Calu3 (cell line): ENCODE data around the gene TRAPPC5. TPM values are rescaled to one million over a fixed set of nuclear protein-coding genes. Genes with fewer than 3 reads are reported as not detected.

ENCODE experiments used
- BruUV-seq: library from RNA; stranded (reverse); fragments of 400-500 nt; replicated peaks from 2 replicates; lab custom pipeline; 2021; lab: Mats Ljungman, UMichigan
- CTCF ChIA-PET: fragments of 300-600 bp; sonication (Branson Sonifier 250); formaldehyde crosslinking; loops from one replicate; lab custom pipeline; 2022; ENCODE audit warnings: antibody characterized with exemption; lab: Charles Lee
- DNase-seq: peaks from one replicate; pipeline ENCODE4 v3.0.0; 2022
- H3K27ac Mint-ChIP-seq: one replicate; pipeline ENCODE4 v1.8.0; 2022; ENCODE audit warnings: mixed read lengths; ENCODE audit not compliant: unreplicated experiment
- H3K27me3 Mint-ChIP-seq: one replicate; pipeline ENCODE4 v1.8.0; 2022; ENCODE audit warnings: mixed read lengths; ENCODE audit not compliant: unreplicated experiment
- H3K36me3 Mint-ChIP-seq: one replicate; pipeline ENCODE4 v1.8.0; 2022; ENCODE audit warnings: mild to moderate bottlenecking, moderate library complexity, mixed read lengths; ENCODE audit not compliant: insufficient read depth, unreplicated experiment
- H3K4me1 Mint-ChIP-seq: one replicate; pipeline ENCODE4 v1.8.0; 2022; ENCODE audit warnings: mild to moderate bottlenecking, low read depth, mixed read lengths; ENCODE audit not compliant: unreplicated experiment
- H3K4me3 Mint-ChIP-seq: one replicate; pipeline ENCODE4 v1.8.0; 2022; ENCODE audit warnings: mild to moderate bottlenecking, low read depth, moderate library complexity, mixed read lengths; ENCODE audit not compliant: unreplicated experiment
- H3K9me3 Mint-ChIP-seq: one replicate; pipeline ENCODE4 v1.8.0; 2022; ENCODE audit warnings: low read depth, mixed read lengths; ENCODE audit not compliant: unreplicated experiment
- CTCF ChIP-seq: fragments of 200-600 bp; IDR thresholded peaks from one replicate; pipeline ENCODE4 v1.8.0; 2022; ENCODE audit warnings: antibody characterized with exemption; ENCODE audit not compliant: unreplicated experiment
- intact Hi-C: fragments of 100-400 bp; cut with micrococcal nuclease; formaldehyde crosslinking; loops from one replicate; pipeline ENCODE4 v1.10.0; 2022; ENCODE audit not compliant: unreplicated experiment
- total RNA-seq: library from RNA; stranded (reverse); gene quantifications from 2 replicates; pipeline ENCODE4 v1.2.3, GENCODE V29; 2022

The TRAPPC5 gene
- total RNA-seq, 1 experiment from 2014 or later: 82.4 TPM

- TF ChIP-seq CTCF: no peak
- Mint-ChIP-seq H3K4me1 (no peaks in the 10 kb centered on the region), H3K27me3 (peaks cover 72% of the 10 kb centered on the region), H3K36me3 (no peaks in the 10 kb centered on the region), H3K4me3 (no peak overlapping the region), H3K27ac (no peak overlapping the region), H3K9me3 (no peaks in the 10 kb centered on the region)
- DNase-seq: no peak
- intact Hi-C loops: no loop called here
- no TSS peak for BruUV-seq
- CTCF ChIA-PET: no interaction called here
Measured at GRCh38 chr19:7733376-7733775, 52.7 kb downstream of the TRAPPC5 start.

GRCh38 chr19:7734220-7735203 is 53.9 kb downstream of the TRAPPC5 start:
- CTCF ChIA-PET: interaction anchor here (0.6 kb wide), 1 partner anchor 186 kb away, joined by 3 read pairs; no protein-coding TSS in a partner anchor
- peaks cover 72% of the 10 kb centered on the region for H3K27me3 Mint-ChIP-seq
- DNase-seq: no peak
- no peaks in the 10 kb centered on the region for H3K4me1 Mint-ChIP-seq
- H3K36me3 Mint-ChIP-seq: no peaks in the 10 kb centered on the region
- no peak for TF ChIP-seq CTCF
- intact Hi-C loops: no loop called here
- H3K9me3 Mint-ChIP-seq: no peaks in the 10 kb centered on the region
- BruUV-seq: no TSS peak
- H3K27ac Mint-ChIP-seq: no peak overlapping the region
- H3K4me3 Mint-ChIP-seq: no peak overlapping the region

GRCh38 chr19:7736148-7736547 is 55.5 kb downstream of the TRAPPC5 start:
- Mint-ChIP-seq H3K4me3 (no peak overlapping the region), H3K27me3 (peaks cover 79% of the 10 kb centered on the region), H3K36me3 (no peaks in the 10 kb centered on the region), H3K9me3 (no peaks in the 10 kb centered on the region), H3K4me1 (no peaks in the 10 kb centered on the region), H3K27ac (no peak overlapping the region)
- DNase-seq: no peak
- BruUV-seq: no TSS peak
- CTCF ChIA-PET: no interaction called here
- intact Hi-C loops: no loop called here
- TF ChIP-seq CTCF: no peak

GRCh38 chr19:7737215-7737614 is 56.6 kb downstream of the TRAPPC5 start:
- Mint-ChIP-seq H3K4me1 (no peaks in the 10 kb centered on the region), H3K27ac (no peak overlapping the region), H3K36me3 (no peaks in the 10 kb centered on the region), H3K9me3 (no peaks in the 10 kb centered on the region), H3K27me3 (peaks cover 81% of the 10 kb centered on the region), H3K4me3 (no peak overlapping the region)
- DNase-seq: no peak
- CTCF ChIA-PET: interaction anchor here (0.7 kb wide), 1 partner anchor 673 kb away, joined by 4 read pairs; no protein-coding TSS in a partner anchor
- intact Hi-C loops: no loop called here
- no peak for TF ChIP-seq CTCF
- BruUV-seq: no TSS peak

Other genes with a start within 250 kb of the TRAPPC5 start
- 1.3 and 3.4 TPM in 2 replicates for gene PEX11G, start 191.8 kb upstream of the TRAPPC5 start, total RNA-seq
- gene ZNF358, start 164.7 kb upstream of the TRAPPC5 start, total RNA-seq: 22.6 and 23.8 TPM in 2 replicates
- 13.1 TPM in 2 replicates for gene MCOLN1, start 158.2 kb upstream of the TRAPPC5 start, total RNA-seq
- gene PNPLA6, start 145.1 kb upstream of the TRAPPC5 start, total RNA-seq: 51.3 and 60.1 TPM in 2 replicates
- gene CAMSAP3, start 85.0 kb upstream of the TRAPPC5 start, total RNA-seq: 26.0 and 30.3 TPM in 2 replicates
- gene XAB2, start 51.3 kb upstream of the TRAPPC5 start, total RNA-seq: 33.0 and 36.5 TPM in 2 replicates
- 77.6 and 81.3 TPM in 2 replicates for gene PET100, start 51.0 kb upstream of the TRAPPC5 start, total RNA-seq
- not detected in 2 replicates for gene PCP2, start 47.1 kb upstream of the TRAPPC5 start, total RNA-seq
- 132 and 150 TPM in 2 replicates for gene STXBP2, start 43.7 kb upstream of the TRAPPC5 start, total RNA-seq
- not detected in 2 replicates for gene RETN, start 11.8 kb upstream of the TRAPPC5 start, total RNA-seq
- not detected in 2 replicates for gene MCEMP1, start 3.7 kb upstream of the TRAPPC5 start, total RNA-seq
- not detected in 2 replicates for gene FCER2, start 21.3 kb downstream of the TRAPPC5 start, total RNA-seq
- gene CLEC4G, start 51.3 kb downstream of the TRAPPC5 start, total RNA-seq: not detected in 2 replicates
- gene CD209, start 66.7 kb downstream of the TRAPPC5 start, total RNA-seq: not detected in 2 replicates
- gene CLEC4M, start 82.4 kb downstream of the TRAPPC5 start, total RNA-seq: not detected in 2 replicates
- gene EVI5L, start 149.4 kb downstream of the TRAPPC5 start, total RNA-seq: 12.2 and 12.5 TPM in 2 replicates
- gene PRR36, start 193.6 kb downstream of the TRAPPC5 start, total RNA-seq: 10.8 and 11.7 TPM in 2 replicates
- gene LRRC8E, start 207.7 kb downstream of the TRAPPC5 start, total RNA-seq: 8.0 and 9.1 TPM in 2 replicates
- 27.0 and 28.0 TPM in 2 replicates for gene MAP2K7, start 223.0 kb downstream of the TRAPPC5 start, total RNA-seq
- gene TGFBR3L, start 234.0 kb downstream of the TRAPPC5 start, total RNA-seq: 0.94 and 1.6 TPM in 2 replicates
- gene SNAPC2, start 239.5 kb downstream of the TRAPPC5 start, total RNA-seq: 12.1 and 16.4 TPM in 2 replicates
- gene CTXN1, start 245.3 kb downstream of the TRAPPC5 start, total RNA-seq: 12.0 and 12.2 TPM in 2 replicates